SK-N-MC (cell line): ENCODE results near the gene STAT4.

Experiments used
- EZH2 ChIP-seq: fragments of 200-600 bp; sonication (generic); IDR thresholded peaks from one replicate; pipeline ENCODE4 v1.6.1; 2017; ENCODE audit warnings: antibody characterized with exemption
- FOXP2 ChIP-seq: optimal IDR thresholded peaks from 2 replicates; pipeline ENCODE3; 2011; ENCODE audit warnings: mild to moderate bottlenecking, moderate library complexity; ENCODE audit not compliant: insufficient read depth; ENCODE audit errors: extremely low read length, control extremely low read depth
- POLR2AphosphoS5 ChIP-seq: IDR thresholded peaks from 2 replicates; pipeline ENCODE4 v1.6.1; 2012; ENCODE audit warnings: mild to moderate bottlenecking, low read depth, low read length, borderline replicate concordance

DNA sequence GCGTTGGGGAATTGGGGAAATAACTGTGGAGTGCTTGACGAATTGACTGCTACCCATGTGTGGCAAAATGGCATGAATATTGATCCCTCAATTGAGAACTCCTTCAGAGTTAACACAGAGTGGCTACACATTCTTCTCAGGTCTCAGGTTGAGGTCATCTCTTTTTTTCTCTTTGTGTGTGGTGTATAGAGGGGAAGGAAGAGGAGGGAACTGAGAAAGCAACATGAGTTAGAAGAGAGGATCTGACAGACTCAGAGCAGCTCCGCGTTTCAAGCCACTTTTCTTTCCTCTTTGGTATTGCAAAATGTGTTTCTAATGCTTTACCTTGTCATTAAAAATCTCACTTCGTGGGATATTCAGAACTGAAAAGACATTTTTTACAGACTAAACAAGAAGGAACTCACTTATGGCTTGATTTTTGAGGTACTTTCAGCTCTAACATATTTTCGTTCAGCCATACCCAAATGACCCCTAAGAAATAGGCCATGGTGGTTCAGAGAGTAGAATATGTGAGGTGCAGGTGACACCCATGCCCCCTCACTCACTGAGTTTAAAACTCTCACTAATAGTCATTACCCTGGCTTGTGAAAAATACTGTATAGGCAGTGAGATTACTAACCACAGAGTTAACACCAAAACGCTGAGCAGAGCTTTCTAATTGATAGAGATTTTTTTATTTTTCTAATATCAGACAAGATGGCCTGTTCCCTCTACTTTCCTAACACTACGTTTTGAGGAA, 22.5 kb downstream of the STAT4 start:
- no peak for TF ChIP-seq FOXP2
- TF ChIP-seq EZH2, result no peak
- TF ChIP-seq POLR2AphosphoS5, result no peak
